HG03442 (cell line): Measurements from ENCODE around the gene CLHC1.
"Not testable (repeated sequence)": the region's sequence is repeated elsewhere in the genome, so short reads cannot be mapped to it uniquely, and the experiment has no call there.

ENCODE experiments used
- ATAC-seq: cut with Tn5 transposase; IDR thresholded peaks from one replicate; pipeline ENCODE4 v1.9.1; 2021; ENCODE audit warnings: mild to moderate bottlenecking, moderate library complexity; ENCODE audit not compliant: unreplicated experiment

The CLHC1 gene

DNA sequence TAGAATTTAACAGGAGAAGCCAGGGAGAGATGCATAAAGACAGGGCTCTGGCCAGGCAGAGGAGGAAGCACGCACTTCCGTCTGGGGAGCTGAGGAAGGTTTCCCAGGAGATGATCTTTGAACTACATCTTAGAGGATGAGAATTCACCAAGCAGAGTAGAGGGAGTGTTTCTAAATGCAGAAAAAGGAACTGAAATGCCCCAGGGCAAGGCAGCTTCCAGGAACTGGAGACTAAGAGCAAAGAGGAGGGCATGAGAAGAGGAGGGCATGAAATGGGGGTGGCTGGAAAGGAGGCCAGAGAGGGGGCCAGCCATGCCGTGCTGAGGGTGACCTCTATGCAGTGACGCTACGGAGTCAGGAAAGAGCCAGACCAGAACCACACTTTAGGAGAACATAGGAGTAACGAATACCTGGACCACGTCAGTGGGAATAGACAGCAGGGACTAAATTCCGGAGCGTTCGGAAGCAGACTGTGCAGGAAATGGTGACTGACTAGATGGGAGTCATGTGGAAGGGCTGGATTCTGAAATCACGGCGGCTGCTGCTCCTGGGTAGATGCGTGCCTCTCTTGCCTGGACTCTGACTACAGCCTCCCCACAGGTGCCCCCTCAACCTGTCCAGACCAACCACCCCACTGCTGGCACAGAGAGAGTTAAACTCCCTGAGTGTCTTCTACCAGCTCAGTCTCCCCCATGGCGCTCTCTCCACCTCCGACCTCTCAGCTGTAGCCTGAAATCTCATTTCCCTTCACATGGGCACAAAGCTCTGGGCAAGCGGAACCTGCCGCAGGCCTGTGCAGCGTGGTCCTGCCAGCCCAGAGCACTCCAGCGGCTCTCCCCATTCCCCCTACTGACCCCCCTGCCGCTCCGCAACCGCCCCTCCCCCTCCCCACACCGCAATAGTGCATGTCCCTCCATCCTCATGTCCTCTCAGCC is 94.8 kb downstream of the CLHC1 start:
- no peak for ATAC-seq

DNA sequence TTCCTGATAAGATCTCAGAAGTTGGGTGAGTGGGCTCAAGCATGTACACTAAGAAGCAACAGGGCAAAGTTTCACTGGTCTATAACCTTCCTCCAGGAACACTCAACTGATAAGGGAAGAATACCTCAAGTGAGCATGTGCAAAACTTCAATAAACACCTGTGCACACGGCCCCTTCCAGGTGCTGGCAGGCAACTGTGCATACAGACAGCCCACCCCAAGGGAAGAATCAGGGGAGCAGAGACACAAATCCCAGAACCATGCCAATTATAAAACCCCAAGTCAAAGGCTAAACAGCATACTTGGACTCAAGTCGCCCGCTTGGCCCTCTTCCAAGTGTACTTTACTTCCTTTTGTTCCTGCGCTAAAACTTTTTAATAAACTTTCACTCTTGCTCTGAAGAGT is 96.0 kb downstream of the CLHC1 start:
- no peak for ATAC-seq

DNA sequence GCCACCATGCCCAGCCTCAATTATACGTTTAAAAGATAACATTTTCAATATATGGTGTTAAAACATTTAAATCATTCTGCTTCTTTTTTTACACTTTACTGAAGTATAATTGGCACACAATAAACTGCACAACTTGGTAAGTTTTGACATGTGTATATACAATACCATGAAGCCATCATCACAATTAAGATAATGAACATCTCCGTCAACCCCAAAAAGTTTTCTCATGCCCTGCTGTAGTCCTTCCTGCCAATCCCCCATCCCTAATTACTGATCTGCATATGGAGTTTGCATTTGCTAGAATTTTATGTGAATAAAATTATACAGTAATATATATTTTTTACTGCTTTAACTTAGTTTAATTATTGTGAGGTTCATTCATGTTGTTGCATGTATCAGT is 96.6 kb downstream of the CLHC1 start:
- no peak for ATAC-seq

DNA sequence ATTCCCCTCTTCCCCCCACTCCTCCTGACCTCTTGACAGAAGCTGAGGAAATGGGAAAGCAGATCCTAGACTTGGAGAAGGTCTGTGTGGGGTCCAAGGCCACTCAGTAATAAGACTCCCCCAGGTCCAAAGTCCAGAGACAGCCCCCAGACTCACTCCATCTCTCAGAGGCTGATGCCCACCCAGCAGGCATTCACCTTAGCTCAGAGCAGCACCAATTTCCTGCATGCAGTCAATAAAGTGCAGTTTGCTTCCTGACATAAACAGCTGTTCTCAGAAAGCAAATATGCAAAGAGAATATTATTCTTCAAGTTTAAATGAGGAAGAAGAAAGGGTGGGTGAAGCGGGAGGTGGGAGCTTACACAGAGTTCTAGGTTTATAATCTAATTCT is 97.8 kb downstream of the CLHC1 start:
- peak; percentile 8 for ATAC-seq

DNA sequence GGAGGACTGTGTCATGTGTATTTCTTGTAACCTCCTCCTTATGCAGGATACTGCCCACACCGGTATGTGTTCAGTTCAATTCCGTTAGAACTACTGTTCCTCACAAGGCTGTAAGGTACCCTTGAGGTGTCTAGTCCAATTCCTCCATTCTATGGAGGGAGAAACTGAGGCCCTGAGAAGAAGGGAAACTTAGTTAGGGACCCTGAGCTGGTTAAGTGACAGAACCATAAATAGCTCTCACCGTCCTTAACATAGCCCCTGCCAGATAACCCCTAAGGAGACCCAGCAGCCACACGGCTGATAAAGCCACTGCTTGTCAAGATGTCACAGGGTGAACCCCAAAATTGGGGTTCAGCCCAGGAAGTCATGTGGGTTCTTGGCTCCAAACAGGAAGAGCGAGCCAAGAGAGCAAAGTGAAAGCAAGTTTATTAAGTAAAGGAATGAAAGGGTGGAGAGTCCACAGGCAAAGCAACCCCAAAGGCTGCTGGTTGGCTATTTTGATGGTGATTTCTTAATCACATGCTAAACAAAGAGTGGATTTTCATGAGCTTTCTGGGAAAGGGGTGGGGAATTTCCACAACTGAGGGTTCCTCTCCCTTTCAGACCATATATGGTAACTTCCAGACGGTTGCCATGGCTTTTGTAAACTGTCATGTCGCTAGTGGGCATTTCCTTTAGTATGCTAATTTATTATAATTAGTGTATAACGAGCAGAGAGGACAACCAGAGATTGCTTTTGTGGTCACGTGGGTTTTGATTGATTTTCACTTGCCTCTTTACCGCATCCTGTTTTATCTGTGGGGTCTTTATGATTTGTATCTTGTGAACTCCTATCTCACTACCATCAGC is 98.4 kb downstream of the CLHC1 start:
- ATAC-seq = peak; percentile 73

DNA sequence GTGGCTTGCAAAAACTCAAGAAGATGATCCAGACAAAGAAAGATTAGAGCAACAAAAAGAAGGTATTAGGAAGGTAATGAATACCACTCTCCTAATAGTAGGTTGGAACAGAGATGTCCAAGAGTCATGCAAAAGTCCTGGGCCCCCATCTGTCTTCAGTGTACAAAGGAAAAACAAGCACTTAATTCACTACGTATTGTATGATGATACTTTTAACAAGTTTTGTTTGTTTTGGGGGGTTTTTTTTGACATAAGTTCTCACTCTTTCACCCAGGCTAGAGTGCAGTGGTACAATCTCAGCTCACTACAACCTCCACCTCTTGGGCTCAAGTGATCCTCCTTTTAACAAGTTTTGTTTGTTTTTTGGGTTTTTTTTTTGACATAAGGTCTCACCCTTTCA is 101.2 kb downstream of the CLHC1 start:
- no peak for ATAC-seq

DNA sequence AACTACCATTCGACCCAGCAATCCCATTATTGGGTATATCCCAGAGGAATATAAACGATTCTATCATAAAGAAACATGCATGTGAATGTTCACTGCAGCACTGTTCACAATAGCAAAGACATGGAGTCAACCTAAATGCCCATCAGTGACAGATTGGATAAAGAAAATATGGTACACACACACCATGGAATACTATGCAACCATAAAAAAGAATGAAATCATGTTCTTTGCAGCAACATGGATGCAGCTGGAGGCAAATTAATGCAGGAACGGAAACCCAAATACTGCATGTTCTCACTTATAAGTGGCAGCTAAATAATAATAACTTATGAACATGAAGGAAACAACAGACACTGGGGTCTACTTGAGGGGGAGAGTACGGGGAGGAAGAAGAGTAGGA is 105.5 kb downstream of the CLHC1 start:
- not testable (repeated sequence) for ATAC-seq
